ENCODE results near the gene PPP1R11. TPM values are rescaled to one million over a fixed set of nuclear protein-coding genes. Genes with fewer than 3 reads are reported as not detected.

PPP1R11 gene
- total and polyA plus RNA-seq, 9 donors: 27.8 to 114 (median 46.2) TPM

DNA sequence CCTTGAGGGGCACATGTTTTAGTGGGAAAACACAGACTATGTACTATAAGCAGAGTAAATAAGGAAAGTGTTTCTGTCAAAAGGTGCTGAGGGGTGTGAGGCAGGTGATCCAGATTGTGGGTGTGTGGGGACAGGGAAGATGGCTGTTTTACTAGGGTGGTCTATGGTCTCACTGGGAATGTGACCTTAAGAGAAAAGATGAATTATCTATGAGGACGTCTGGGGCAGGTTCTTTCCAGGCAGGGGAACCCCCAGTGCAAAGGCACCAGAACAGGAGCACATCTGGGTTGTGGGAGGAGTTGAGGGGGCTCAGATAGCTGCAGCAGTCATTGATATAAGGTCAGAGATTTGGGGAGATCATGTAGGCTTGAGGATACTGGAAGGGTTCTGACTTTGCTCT is 24.1 kb upstream of the PPP1R11 start:
- Histone ChIP-seq H3K9me3 (no peaks in the 10 kb centered on the region), H3K27ac (no peak overlapping the region), H3K27me3 (no peaks in the 10 kb centered on the region), H3K4me3 (no peak overlapping the region), H3K36me3 (no peaks in the 10 kb centered on the region), H3K4me1 (ENCODE audit: insufficient read depth) (no peaks in the 10 kb centered on the region)
- no peak for DNase-seq
- intact Hi-C loops (cut with DNase I): no loop called here
- no peak for TF ChIP-seq EP300 (IDR thresholded peaks at IDR 0.05)
- TF ChIP-seq, protein P1, sequence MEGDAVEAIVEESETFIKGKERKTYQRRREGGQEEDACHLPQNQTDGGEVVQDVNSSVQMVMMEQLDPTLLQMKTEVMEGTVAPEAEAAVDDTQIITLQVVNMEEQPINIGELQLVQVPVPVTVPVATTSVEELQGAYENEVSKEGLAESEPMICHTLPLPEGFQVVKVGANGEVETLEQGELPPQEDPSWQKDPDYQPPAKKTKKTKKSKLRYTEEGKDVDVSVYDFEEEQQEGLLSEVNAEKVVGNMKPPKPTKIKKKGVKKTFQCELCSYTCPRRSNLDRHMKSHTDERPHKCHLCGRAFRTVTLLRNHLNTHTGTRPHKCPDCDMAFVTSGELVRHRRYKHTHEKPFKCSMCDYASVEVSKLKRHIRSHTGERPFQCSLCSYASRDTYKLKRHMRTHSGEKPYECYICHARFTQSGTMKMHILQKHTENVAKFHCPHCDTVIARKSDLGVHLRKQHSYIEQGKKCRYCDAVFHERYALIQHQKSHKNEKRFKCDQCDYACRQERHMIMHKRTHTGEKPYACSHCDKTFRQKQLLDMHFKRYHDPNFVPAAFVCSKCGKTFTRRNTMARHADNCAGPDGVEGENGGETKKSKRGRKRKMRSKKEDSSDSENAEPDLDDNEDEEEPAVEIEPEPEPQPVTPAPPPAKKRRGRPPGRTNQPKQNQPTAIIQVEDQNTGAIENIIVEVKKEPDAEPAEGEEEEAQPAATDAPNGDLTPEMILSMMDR (IDR thresholded peaks at IDR 0.05): no peak
- TF ChIP-seq POLR2A (IDR thresholded peaks at IDR 0.05): no peak
- 13 to 16% (median 13%) methylated on average over 1 of the region's 1 CpG for WGBS, 3 donors

DNA sequence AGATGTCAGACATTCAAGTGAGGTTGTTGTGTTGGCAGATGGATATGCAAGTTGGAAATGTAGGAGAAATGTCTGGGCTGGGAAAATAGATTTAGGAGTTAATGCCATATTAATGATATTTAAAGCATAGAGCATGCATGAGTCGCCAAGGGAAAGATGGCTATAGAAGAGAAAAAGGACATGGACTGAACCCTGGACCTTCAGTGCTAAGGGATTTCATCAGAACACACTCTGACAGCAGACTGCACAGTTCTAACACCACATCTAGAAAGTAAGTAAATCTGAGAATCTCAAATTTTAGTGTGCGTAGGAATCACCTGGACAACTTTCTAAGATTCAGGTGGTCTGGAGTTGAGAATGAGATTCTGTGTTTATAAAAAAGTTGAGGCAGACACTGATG is 23.3 kb upstream of the PPP1R11 start:
- Histone ChIP-seq H3K9me3 (no peaks in the 10 kb centered on the region), H3K27ac (no peak overlapping the region), H3K36me3 (no peaks in the 10 kb centered on the region), H3K4me3 (no peak overlapping the region), H3K4me1 (ENCODE audit: insufficient read depth) (no peaks in the 10 kb centered on the region), H3K27me3 (no peaks in the 10 kb centered on the region)
- intact Hi-C loops (cut with DNase I): no loop called here
- TF ChIP-seq, protein P1 (IDR thresholded peaks at IDR 0.05): no peak
- TF ChIP-seq EP300 (IDR thresholded peaks at IDR 0.05) (no peak), POLR2A (IDR thresholded peaks at IDR 0.05) (no peak)
- DNase-seq: no peak
- WGBS, 3 donors: 92 to 97% (median 96%) methylated on average over 2 of the region's 2 CpGs

DNA sequence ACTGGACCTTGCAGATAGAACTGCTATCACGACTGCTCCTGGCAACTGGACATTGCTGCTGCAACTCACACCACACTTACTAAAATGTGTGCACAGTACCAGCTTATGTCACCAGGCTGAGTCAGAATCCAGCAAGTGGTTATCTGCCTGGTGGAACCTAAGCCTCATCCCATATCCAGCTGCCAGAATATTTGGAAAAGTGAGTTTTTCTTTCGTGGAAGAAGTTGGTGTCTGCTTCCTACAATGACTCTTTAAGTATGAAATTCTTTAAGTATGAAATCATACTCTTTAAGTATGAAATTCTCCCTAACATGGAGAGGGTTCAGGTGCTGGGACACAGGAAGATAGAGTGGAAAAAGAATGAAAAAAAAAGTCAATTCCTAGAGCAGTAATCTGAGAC is 22.4 kb upstream of the PPP1R11 start:
- H3K4me1 ChIP-seq (ENCODE audit: insufficient read depth): no peaks in the 10 kb centered on the region
- intact Hi-C loops (cut with DNase I): no loop called here
- no peak overlapping the region for H3K4me3 ChIP-seq
- H3K27ac ChIP-seq: no peak overlapping the region
- WGBS, 3 donors: 65 to 69% (median 69%) methylated on average over 2 of the region's 2 CpGs
- DNase-seq: no peak
- no peaks in the 10 kb centered on the region for H3K27me3 ChIP-seq
- TF ChIP-seq, protein P1 (IDR thresholded peaks at IDR 0.05): no peak
- TF ChIP-seq POLR2A (IDR thresholded peaks at IDR 0.05) (no peak), EP300 (IDR thresholded peaks at IDR 0.05) (no peak)
- no peaks in the 10 kb centered on the region for H3K36me3 ChIP-seq
- no peaks in the 10 kb centered on the region for H3K9me3 ChIP-seq

DNA sequence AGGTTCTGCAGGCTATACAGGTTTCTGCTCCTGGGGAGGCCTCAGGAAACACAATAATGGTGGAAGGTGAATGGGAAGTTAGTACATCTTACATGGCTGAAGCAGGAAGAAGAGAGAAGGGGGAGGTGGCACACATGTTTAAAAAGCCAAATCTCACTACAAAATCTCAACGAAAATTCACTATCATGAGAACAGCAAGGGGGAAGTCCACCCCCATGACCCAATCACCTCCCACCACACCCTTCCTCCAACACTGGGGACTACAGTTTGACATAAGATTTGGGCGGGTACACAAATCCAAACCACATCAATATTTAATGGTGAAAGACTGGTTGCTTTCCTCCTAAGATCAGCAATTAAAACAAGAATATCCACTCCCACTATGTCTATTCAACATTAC is 19.8 kb upstream of the PPP1R11 start:
- no peaks in the 10 kb centered on the region for H3K9me3 ChIP-seq
- 81 to 86% (median 84%) methylated on average over 2 of the region's 2 CpGs for WGBS, 3 donors
- H3K4me3 ChIP-seq: no peak overlapping the region
- no peaks in the 10 kb centered on the region for H3K4me1 ChIP-seq (ENCODE audit: insufficient read depth)
- intact Hi-C loops (cut with DNase I): no loop called here
- H3K27ac ChIP-seq: no peak overlapping the region
- no peaks in the 10 kb centered on the region for H3K36me3 ChIP-seq
- TF ChIP-seq POLR2A (IDR thresholded peaks at IDR 0.05) (no peak), EP300 (IDR thresholded peaks at IDR 0.05) (no peak)
- TF ChIP-seq, protein P1 (IDR thresholded peaks at IDR 0.05): no peak
- DNase-seq: no peak
- no peaks in the 10 kb centered on the region for H3K27me3 ChIP-seq

DNA sequence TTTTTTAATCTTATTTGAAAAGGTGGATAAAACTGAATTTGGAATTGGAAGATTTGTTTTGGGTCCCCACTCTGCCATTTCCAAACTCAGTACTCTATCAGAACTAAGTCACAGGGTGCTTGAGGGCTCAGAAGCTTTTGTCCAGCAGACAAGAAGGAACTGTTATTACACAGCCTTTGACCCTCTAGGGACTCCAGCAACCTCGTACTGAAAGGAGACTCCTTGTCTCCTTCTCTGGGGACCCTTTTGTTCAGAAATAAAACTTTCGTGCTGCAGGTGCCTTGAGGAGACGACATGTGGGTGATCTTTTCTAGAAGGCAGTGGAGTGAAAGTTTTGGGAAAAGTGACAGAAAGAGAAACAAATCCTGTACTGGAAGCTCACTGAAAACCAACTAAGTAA is 13.3 kb upstream of the PPP1R11 start:
- intact Hi-C loops (cut with DNase I): no loop called here
- no peak for DNase-seq
- Histone ChIP-seq H3K9me3 (no peaks in the 10 kb centered on the region), H3K27me3 (no peaks in the 10 kb centered on the region), H3K27ac (no peak overlapping the region), H3K36me3 (no peaks in the 10 kb centered on the region), H3K4me1 (ENCODE audit: insufficient read depth) (no peaks in the 10 kb centered on the region), H3K4me3 (no peak overlapping the region)
- 85 to 89% (median 87%) methylated on average over 3 of the region's 3 CpGs for WGBS, 3 donors
- TF ChIP-seq, protein P1 (IDR thresholded peaks at IDR 0.05): no peak
- TF ChIP-seq EP300 (IDR thresholded peaks at IDR 0.05): no peak
- no peak for TF ChIP-seq POLR2A (IDR thresholded peaks at IDR 0.05)
